HG03039 (cell line): ENCODE measurements around the gene COMMD7.
"Not testable (repeated sequence)": the region's sequence is repeated elsewhere in the genome, so short reads cannot be mapped to it uniquely, and the experiment has no call there.

Experiments
- ATAC-seq: cut with Tn5 transposase; IDR thresholded peaks from one replicate; pipeline ENCODE4 v1.9.1; 2021; ENCODE audit warnings: mild to moderate bottlenecking, moderate library complexity; ENCODE audit not compliant: unreplicated experiment

Gene COMMD7

GRCh38 chr20:32737371-32738223, 5.7 kb downstream of the COMMD7 start:
- ATAC-seq, result no peak

- no peak for ATAC-seq
These were observed 11.4 kb downstream of the COMMD7 start for GRCh38 chr20:32731882-32732266.

- ATAC-seq, result not testable (repeated sequence)
These were observed 13.9 kb downstream of the COMMD7 start for GRCh38 chr20:32729334-32729733.

GRCh38 chr20:32728435-32728834, 14.8 kb downstream of the COMMD7 start:
- ATAC-seq, result not testable (repeated sequence)

GRCh38 chr20:32727683-32728082, 15.6 kb downstream of the COMMD7 start:
- no peak for ATAC-seq

- no peak for ATAC-seq
These were observed 24.4 kb downstream of the COMMD7 start for GRCh38 chr20:32718749-32719348.

- ATAC-seq, result no peak
These were observed 31.9 kb downstream of the COMMD7 start for GRCh38 chr20:32711346-32711745.

- no peak for ATAC-seq
These were observed 33.6 kb downstream of the COMMD7 start for GRCh38 chr20:32709632-32710121.

GRCh38 chr20:32709029-32709631, 34.1 kb downstream of the COMMD7 start:
- ATAC-seq, result not testable (repeated sequence)

GRCh38 chr20:32707691-32708581, 35.3 kb downstream of the COMMD7 start:
- no peak for ATAC-seq

GRCh38 chr20:32706486-32706885, 36.8 kb downstream of the COMMD7 start:
- ATAC-seq, result no peak

GRCh38 chr20:32702706-32703425, 40.4 kb downstream of the COMMD7 start:
- ATAC-seq, result no peak

- no peak for ATAC-seq
These were observed 45.7 kb downstream of the COMMD7 start for GRCh38 chr20:32697608-32698007.

GRCh38 chr20:32695089-32695488, 48.2 kb downstream of the COMMD7 start:
- ATAC-seq, result no peak

GRCh38 chr20:32688966-32689365, 54.3 kb downstream of the COMMD7 start:
- not testable (repeated sequence) for ATAC-seq

- ATAC-seq, result no peak
These were observed 56.1 kb downstream of the COMMD7 start for GRCh38 chr20:32687180-32687532.

GRCh38 chr20:32686530-32687179, 56.6 kb downstream of the COMMD7 start:
- no peak for ATAC-seq

GRCh38 chr20:32685541-32686529, 57.4 kb downstream of the COMMD7 start:
- no peak for ATAC-seq
